Kidney epithelial cell (primary cell): Measurements from ENCODE around the gene CASKIN1. TPM values are rescaled to one million over a fixed set of nuclear protein-coding genes. Genes with fewer than 3 reads are reported as not detected.

Experiments used
- DNase-seq: peaks from one replicate; pipeline ENCODE4 v3.0.0-alpha.2; 2010; ENCODE audit warnings: low read depth
- H3K27me3 ChIP-seq: 2 replicates; pipeline ENCODE4 v1.6.0; 2011; ENCODE audit warnings: low read length; ENCODE audit not compliant: control insufficient read depth, insufficient read depth
- H3K36me3 ChIP-seq: 2 replicates; pipeline ENCODE4 v1.5.1; 2011; ENCODE audit warnings: low read length; ENCODE audit not compliant: control insufficient read depth, insufficient read depth
- H3K4me3 ChIP-seq: 2 replicates; pipeline ENCODE4 v1.5.1; 2011; ENCODE audit warnings: low read depth, mild to moderate bottlenecking, control low read depth, low read length
- CTCF ChIP-seq: IDR thresholded peaks from 2 replicates; pipeline ENCODE4 v1.5.1; 2011; ENCODE audit warnings: mild to moderate bottlenecking, moderate library complexity, low read length, control low read depth, inconsistent platforms; ENCODE audit not compliant: insufficient read depth, poor library complexity, severe bottlenecking
- total RNA-seq: library from RNA; depleted of rRNA; stranded (reverse); fragments of >200 nt; gene quantifications from 2 replicates; pipeline ENCODE4 v1.2.3, GENCODE V29; 2015

CASKIN1 gene
- total RNA-seq, 1 donor from 2014 or later = 0.08 TPM

- H3K4me3 ChIP-seq = no peak overlapping the region
- no peaks in the 10 kb centered on the region for H3K27me3 ChIP-seq
- H3K36me3 ChIP-seq = peaks cover 5% of the 10 kb centered on the region
- no peak for DNase-seq
- no peak for TF ChIP-seq CTCF
Observed at GRCh38 chr16:2208308-2208707, 11.9 kb upstream of the CASKIN1 start.

DNA sequence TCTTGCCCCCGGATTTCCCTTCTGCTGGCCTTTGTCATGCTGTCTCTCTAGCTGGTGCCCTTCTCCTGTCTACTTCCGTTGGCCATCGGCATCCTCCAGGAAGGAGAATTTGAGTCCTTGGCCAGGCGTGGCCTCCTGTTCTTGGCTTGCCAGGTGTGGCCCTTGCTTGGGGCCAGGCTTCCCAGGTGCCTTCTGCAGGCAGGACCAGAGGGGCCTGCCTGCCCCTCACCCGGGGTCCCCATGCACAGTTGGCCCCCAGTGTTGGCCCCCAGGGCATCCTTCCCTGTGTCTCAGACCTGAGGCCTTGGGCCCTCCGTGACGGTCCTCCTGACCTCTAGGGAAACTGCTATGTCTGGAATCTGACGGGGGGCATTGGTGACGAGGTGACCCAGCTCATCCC lies 11.5 kb upstream of the CASKIN1 start:
- TF ChIP-seq CTCF = no peak
- DNase-seq = no peak
- Histone ChIP-seq H3K36me3 (peaks cover 5% of the 10 kb centered on the region), H3K27me3 (no peaks in the 10 kb centered on the region), H3K4me3 (no peak overlapping the region)

GRCh38 chr16:2206780-2207433 lies 10.5 kb upstream of the CASKIN1 start:
- no peak for DNase-seq
- Histone ChIP-seq H3K4me3 (no peak overlapping the region), H3K27me3 (no peaks in the 10 kb centered on the region), H3K36me3 (peaks cover under 1% of the 10 kb centered on the region)
- no peak for TF ChIP-seq CTCF

DNA sequence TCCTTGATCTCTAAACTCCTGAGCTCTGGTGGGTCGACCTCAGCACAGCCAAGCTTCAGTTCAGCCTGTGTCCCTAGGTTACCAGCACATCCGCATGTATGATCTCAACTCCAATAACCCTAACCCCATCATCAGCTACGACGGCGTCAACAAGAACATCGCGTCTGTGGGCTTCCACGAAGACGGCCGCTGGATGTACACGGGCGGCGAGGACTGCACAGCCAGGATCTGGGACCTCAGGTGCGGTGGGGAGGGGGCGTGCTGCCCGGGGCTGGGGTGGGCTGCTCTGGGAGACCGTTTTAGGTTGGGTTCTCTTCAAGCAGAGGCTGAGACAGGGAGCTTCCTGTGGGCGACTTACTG lies 10.0 kb upstream of the CASKIN1 start:
- no peak for TF ChIP-seq CTCF
- no peaks in the 10 kb centered on the region for H3K36me3 ChIP-seq
- DNase-seq = no peak
- no peaks in the 10 kb centered on the region for H3K27me3 ChIP-seq
- peak overlapping the region; percentile 83 for H3K4me3 ChIP-seq

DNA sequence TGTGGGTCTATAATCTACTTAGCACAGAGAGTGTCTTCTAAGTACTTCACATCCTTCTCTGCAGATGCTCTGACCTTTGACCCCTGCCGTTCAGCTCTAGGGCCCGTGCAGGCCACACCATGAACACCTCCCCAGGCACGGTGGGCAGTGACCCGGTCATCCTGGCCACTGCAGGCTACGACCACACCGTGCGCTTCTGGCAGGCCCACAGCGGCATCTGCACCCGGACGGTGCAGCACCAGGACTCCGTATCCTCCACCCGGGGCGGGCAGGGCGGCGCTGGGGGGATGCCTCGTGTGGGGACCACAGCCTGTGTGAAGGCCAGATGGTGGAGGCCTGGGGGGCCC lies 9.5 kb upstream of the CASKIN1 start:
- H3K36me3 ChIP-seq = no peaks in the 10 kb centered on the region
- DNase-seq = no peak
- no peak for TF ChIP-seq CTCF
- no peaks in the 10 kb centered on the region for H3K27me3 ChIP-seq
- peak overlapping the region; percentile 83 for H3K4me3 ChIP-seq
